ENCODE data around the gene PRPF4. TPM values are rescaled to one million over a fixed set of nuclear protein-coding genes. Genes with fewer than 3 reads are reported as not detected.

The PRPF4 gene
- total RNA-seq, 1 donor from 2014 or later = 20.8 TPM

DNA sequence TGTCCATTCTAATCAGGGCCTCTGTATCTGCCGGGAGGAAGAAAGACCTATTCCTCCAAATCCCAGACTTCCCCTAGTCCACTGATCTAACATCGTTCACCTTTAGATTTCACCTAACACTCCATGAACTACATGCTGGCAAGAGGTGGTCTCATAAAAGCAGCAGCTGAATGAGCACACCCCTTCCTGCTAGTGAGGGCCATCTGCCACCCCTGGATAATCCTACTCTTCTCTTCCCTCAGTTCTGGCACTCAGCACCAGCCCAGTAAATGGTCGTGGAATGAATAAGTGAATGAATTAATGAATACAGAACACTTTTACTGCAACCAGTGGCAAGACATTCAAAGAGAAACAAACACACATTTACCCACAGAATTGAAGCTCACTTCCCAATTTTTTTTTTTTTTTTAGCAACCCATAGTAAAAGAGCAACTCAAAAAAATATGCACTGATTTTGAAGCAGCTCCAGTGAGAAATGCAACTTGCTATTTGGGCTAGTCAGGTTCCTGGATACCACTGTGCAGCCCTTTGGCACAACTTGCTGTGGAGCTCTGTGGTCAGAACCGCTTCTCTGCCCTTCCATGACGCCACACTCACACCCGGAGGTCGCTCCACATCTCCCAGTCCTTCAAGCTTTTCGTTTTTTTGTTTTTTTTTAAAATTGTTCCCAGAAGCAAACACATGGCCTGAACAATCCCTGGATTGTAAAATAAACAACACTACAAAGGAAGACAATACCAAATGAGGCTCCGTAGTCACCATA is 21.5 kb downstream of the PRPF4 start:
- no peak overlapping the region for H3K4me3 Mint-ChIP-seq (ENCODE audit: unreplicated experiment)
- no peak for DNase-seq (ENCODE audit: low spot score)
- H3K36me3 Mint-ChIP-seq (ENCODE audit: low read depth) = peaks cover 9% of the 10 kb centered on the region
- no peak for TF ChIP-seq CTCF (IDR thresholded peaks at IDR 0.05)
- H3K9me3 Mint-ChIP-seq (ENCODE audit: low read depth) = no peaks in the 10 kb centered on the region
- H3K27ac Mint-ChIP-seq (ENCODE audit: unreplicated experiment) = no peak overlapping the region
- H3K4me1 Mint-ChIP-seq (ENCODE audit: low read depth) = no peaks in the 10 kb centered on the region
- peaks cover under 1% of the 10 kb centered on the region for H3K27me3 Mint-ChIP-seq (ENCODE audit: low read depth)

DNA sequence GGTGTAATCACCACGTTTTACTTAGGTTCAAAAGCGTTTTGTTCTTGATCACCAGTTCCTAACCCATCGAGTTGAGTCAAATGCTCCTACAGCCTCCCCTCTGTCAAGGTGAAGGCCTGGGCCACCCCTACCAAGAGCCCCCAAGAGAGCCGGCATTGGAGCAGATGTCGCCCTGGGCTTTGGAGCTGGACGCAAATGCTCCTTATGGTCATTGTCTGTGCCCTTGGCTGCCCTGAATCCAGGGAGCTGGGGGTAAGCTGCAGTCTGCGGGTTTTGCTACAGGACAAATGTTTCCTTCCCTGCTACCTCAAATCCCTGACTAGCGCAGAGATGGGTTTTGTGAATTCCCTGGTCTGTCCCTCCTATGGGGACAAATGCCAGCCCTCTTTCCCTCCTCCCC is 22.9 kb downstream of the PRPF4 start:
- Mint-ChIP-seq H3K9me3 (ENCODE audit: low read depth) (no peaks in the 10 kb centered on the region), H3K27ac (ENCODE audit: unreplicated experiment) (no peak overlapping the region), H3K27me3 (ENCODE audit: low read depth) (peaks cover 11% of the 10 kb centered on the region), H3K4me3 (ENCODE audit: unreplicated experiment) (no peak overlapping the region), H3K4me1 (ENCODE audit: low read depth) (no peaks in the 10 kb centered on the region), H3K36me3 (ENCODE audit: low read depth) (peaks cover 2% of the 10 kb centered on the region)
- no peak for TF ChIP-seq CTCF (IDR thresholded peaks at IDR 0.05)
- DNase-seq (ENCODE audit: low spot score) = no peak

- H3K9me3 Mint-ChIP-seq (ENCODE audit: low read depth) = no peaks in the 10 kb centered on the region
- TF ChIP-seq CTCF (IDR thresholded peaks at IDR 0.05) = no peak
- H3K36me3 Mint-ChIP-seq (ENCODE audit: low read depth) = no peaks in the 10 kb centered on the region
- peaks cover 12% of the 10 kb centered on the region for H3K27me3 Mint-ChIP-seq (ENCODE audit: low read depth)
- DNase-seq (ENCODE audit: low spot score) = no peak
- H3K4me3 Mint-ChIP-seq (ENCODE audit: unreplicated experiment) = no peak overlapping the region
- H3K4me1 Mint-ChIP-seq (ENCODE audit: low read depth) = no peaks in the 10 kb centered on the region
- H3K27ac Mint-ChIP-seq (ENCODE audit: unreplicated experiment) = no peak overlapping the region
These were observed 23.7 kb downstream of the PRPF4 start for GRCh38 chr9:113298924-113299770.

DNA sequence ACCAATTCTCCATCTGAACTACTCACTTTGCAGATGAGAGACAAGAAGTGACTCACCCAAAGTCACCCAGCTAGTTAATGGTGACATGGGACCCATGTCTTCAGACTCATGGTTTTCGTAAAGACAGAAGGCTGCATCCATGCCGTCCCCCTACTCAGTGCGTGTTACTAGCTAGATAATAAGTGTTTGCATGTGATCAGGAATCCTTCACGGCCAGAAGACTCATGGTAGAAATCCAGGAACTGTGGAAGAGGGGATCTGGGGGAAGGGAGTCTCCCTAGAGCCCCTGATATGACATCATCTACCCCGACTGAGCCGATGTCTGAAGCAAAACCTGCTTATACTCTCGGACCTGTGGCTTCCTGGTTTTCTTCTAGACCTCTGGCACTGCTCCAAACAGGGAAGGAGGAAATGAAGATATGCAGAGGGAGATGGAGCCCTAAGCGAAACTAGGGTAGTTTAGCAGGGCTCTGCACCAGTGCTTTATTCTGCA is 24.4 kb downstream of the PRPF4 start:
- no peak for DNase-seq (ENCODE audit: low spot score)
- Mint-ChIP-seq H3K27ac (ENCODE audit: unreplicated experiment) (no peak overlapping the region), H3K4me1 (ENCODE audit: low read depth) (no peaks in the 10 kb centered on the region), H3K4me3 (ENCODE audit: unreplicated experiment) (no peak overlapping the region), H3K9me3 (ENCODE audit: low read depth) (no peaks in the 10 kb centered on the region), H3K36me3 (ENCODE audit: low read depth) (no peaks in the 10 kb centered on the region), H3K27me3 (ENCODE audit: low read depth) (peaks cover 12% of the 10 kb centered on the region)
- no peak for TF ChIP-seq CTCF (IDR thresholded peaks at IDR 0.05)

GRCh38 chr9:113301548-113301947 is 26.1 kb downstream of the PRPF4 start:
- TF ChIP-seq CTCF (IDR thresholded peaks at IDR 0.05) = no peak
- Mint-ChIP-seq H3K27ac (ENCODE audit: unreplicated experiment) (no peak overlapping the region), H3K9me3 (ENCODE audit: low read depth) (no peaks in the 10 kb centered on the region), H3K4me1 (ENCODE audit: low read depth) (no peaks in the 10 kb centered on the region), H3K4me3 (ENCODE audit: unreplicated experiment) (no peak overlapping the region), H3K27me3 (ENCODE audit: low read depth) (peaks cover 12% of the 10 kb centered on the region), H3K36me3 (ENCODE audit: low read depth) (no peaks in the 10 kb centered on the region)
- DNase-seq (ENCODE audit: low spot score) = no peak

Data from chondrocyte (in vitro differentiated cells).